Glutamatergic neuron (in vitro differentiated cells): Measurements from ENCODE around the gene TMEM179. TPM values are rescaled to one million over a fixed set of nuclear protein-coding genes. Genes with fewer than 3 reads are reported as not detected.

Experiments
- DNase-seq: peaks from one replicate; pipeline ENCODE4 v3.0.0; 2022
- H3K27ac Mint-ChIP-seq: one replicate; pipeline ENCODE4 v1.8.0; 2020; ENCODE audit warnings: mild to moderate bottlenecking, mixed read lengths, inconsistent platforms; ENCODE audit not compliant: unreplicated experiment
- H3K27me3 Mint-ChIP-seq: one replicate; pipeline ENCODE4 v1.8.0; 2020; ENCODE audit warnings: mild to moderate bottlenecking, moderate library complexity, mixed read lengths, inconsistent platforms; ENCODE audit not compliant: unreplicated experiment
- H3K36me3 Mint-ChIP-seq: one replicate; pipeline ENCODE4 v1.8.0; 2020; ENCODE audit warnings: mild to moderate bottlenecking, mixed read lengths, inconsistent platforms; ENCODE audit not compliant: unreplicated experiment
- H3K4me1 Mint-ChIP-seq: one replicate; pipeline ENCODE4 v1.8.0; 2020; ENCODE audit warnings: mild to moderate bottlenecking, low read depth, mixed read lengths, inconsistent platforms; ENCODE audit not compliant: unreplicated experiment
- H3K4me3 Mint-ChIP-seq: one replicate; pipeline ENCODE4 v1.8.0; 2020; ENCODE audit warnings: mild to moderate bottlenecking, mixed read lengths, inconsistent platforms; ENCODE audit not compliant: unreplicated experiment
- H3K9me3 Mint-ChIP-seq: one replicate; pipeline ENCODE4 v1.8.0; 2020; ENCODE audit warnings: mild to moderate bottlenecking, moderate library complexity, mixed read lengths, inconsistent platforms; ENCODE audit not compliant: unreplicated experiment
- total RNA-seq: library from RNA; stranded (reverse); fragmentation: NEBNext Ultra II Directional; extraction: Animal tissue kit (Norgen Biotek cat#: 25700); gene quantifications from one replicate; pipeline ENCODE4 v1.2.1, GENCODE V29; 2021; ENCODE audit not compliant: unreplicated experiment
- TF ChIP-seq, protein P1 (sequence below): fragments of 200-600 bp; sonication (generic); IDR thresholded peaks from one replicate; pipeline ENCODE4 v1.5.0; 2021; ENCODE audit not compliant: partially characterized antibody, unreplicated experiment

TMEM179 gene
- total RNA-seq, 1 donor from 2014 or later: 28.8 TPM

DNA sequence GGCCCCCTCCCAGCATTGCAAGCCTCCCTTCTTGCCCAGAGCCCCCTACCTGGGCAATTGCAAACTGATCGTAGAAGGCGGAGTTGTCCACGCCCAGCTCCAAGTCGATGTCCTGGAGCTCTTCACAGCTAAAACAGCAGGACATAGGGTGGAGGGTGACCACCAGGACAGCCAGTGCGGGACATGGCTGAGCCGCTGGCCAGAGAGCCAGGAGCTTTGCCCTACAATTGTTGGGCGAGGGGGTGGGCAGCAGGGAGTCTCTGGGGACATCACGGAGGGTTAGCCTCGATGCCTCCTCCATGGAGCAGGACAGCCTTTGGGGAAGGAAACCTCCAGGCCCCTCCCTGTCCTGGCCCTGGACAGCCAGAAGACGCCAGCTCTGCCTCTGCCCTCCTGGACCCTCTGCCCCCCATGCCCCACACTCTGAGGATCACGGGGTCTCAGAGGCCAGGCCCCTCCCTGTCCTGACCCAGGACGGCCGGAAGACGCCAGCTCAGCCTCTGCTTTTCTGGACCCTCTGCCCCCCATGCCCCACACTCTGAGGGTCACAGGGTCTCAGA, 9.4 kb downstream of the TMEM179 start:
- no peaks in the 10 kb centered on the region for H3K4me1 Mint-ChIP-seq
- H3K27ac Mint-ChIP-seq: no peak overlapping the region
- peaks cover 19% of the 10 kb centered on the region for H3K27me3 Mint-ChIP-seq
- no peak for DNase-seq
- H3K9me3 Mint-ChIP-seq: peaks cover 3% of the 10 kb centered on the region
- peaks cover under 1% of the 10 kb centered on the region for H3K36me3 Mint-ChIP-seq
- H3K4me3 Mint-ChIP-seq: no peak overlapping the region
- TF ChIP-seq, protein P1, sequence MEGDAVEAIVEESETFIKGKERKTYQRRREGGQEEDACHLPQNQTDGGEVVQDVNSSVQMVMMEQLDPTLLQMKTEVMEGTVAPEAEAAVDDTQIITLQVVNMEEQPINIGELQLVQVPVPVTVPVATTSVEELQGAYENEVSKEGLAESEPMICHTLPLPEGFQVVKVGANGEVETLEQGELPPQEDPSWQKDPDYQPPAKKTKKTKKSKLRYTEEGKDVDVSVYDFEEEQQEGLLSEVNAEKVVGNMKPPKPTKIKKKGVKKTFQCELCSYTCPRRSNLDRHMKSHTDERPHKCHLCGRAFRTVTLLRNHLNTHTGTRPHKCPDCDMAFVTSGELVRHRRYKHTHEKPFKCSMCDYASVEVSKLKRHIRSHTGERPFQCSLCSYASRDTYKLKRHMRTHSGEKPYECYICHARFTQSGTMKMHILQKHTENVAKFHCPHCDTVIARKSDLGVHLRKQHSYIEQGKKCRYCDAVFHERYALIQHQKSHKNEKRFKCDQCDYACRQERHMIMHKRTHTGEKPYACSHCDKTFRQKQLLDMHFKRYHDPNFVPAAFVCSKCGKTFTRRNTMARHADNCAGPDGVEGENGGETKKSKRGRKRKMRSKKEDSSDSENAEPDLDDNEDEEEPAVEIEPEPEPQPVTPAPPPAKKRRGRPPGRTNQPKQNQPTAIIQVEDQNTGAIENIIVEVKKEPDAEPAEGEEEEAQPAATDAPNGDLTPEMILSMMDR: no peak

DNA sequence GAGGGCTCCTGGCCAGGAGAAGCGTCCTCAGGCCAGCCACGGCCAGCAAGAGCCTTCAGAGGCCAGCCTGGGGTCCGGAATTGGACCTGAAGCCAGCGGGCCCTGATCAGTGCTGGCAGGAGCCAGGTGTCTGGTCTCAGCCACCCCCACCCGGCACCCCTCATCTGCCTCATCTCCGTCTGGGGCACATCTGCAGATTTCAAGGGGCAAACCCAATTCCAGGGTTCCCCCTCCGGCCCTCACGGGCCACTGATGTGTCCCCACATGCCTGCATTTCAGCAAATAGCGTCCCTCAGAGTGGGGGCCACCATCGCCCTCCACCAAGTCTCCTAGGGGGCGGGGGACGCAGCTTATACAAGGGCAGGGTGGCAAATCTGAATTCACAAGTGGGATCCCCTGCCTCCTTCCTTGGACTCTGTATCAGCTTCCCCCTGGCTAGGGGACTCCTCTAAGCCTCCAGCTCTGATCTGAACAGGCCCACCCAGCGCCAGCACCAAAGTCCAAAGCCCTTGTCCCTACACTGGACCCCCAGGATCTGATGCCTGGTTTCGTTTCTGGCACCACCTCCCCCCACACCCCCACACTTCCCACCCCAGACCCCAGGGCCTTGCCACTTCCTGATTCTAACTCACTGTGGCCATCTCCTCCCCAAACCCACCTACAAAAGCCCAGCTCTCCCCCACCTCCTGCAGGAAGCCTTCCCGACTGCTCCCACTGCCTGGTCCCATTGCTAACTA, 10.1 kb downstream of the TMEM179 start:
- Mint-ChIP-seq H3K4me1 (no peaks in the 10 kb centered on the region), H3K27ac (no peak overlapping the region), H3K4me3 (no peak overlapping the region), H3K27me3 (peaks cover 15% of the 10 kb centered on the region), H3K36me3 (no peaks in the 10 kb centered on the region), H3K9me3 (peaks cover 3% of the 10 kb centered on the region)
- DNase-seq: peak; percentile 5
- TF ChIP-seq, protein P1: no peak

DNA sequence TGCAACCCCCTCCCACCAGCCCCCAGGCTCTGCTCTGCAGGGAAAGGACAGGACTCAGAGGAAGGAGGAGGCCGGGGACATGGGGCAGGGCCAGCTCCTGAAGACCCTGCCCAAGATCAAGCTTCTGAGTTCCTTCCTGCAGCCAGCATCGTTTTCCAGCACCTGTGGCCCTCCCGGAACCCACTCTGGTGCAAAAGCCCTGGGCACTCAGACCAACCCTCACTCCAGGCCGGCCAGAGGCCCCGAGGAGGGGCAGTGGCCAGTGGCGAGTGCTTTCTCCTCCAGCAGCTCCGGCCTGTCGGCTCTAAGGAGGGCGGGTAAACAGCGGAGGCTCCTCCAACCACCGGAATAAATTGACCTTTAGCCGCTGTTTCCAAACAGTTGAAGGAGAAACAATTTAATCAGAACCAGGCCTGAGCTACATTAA, 10.8 kb downstream of the TMEM179 start:
- H3K4me1 Mint-ChIP-seq: no peaks in the 10 kb centered on the region
- peaks cover 13% of the 10 kb centered on the region for H3K27me3 Mint-ChIP-seq
- H3K4me3 Mint-ChIP-seq: no peak overlapping the region
- TF ChIP-seq, protein P1: no peak
- no peaks in the 10 kb centered on the region for H3K36me3 Mint-ChIP-seq
- H3K27ac Mint-ChIP-seq: no peak overlapping the region
- peak; percentile 17 for DNase-seq
- peaks cover 3% of the 10 kb centered on the region for H3K9me3 Mint-ChIP-seq

DNA sequence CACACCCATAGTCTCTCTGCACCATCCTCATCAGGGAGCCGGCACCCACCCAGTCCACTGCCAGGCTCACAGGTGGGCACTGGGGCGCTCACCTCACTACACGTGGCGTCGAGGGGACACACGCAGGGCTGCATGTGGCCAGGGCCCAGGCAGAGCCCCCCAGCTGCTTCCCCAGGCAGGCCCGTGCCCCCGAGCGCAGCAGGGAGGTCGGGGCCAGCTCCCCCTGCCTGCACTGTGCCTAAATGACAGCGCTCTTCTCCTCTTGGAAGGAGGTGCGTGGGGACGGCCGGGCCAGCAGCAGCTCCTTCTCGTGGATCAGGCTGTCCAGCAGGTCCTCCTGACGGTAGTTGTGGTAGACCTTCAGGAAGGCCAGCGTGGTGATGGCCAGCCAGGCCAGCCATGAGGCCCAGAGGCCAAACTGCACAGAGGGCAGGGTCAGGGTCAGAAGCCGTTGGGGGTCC, 11.3 kb downstream of the TMEM179 start:
- Mint-ChIP-seq H3K4me1 (no peaks in the 10 kb centered on the region), H3K27me3 (peaks cover 13% of the 10 kb centered on the region), H3K27ac (no peak overlapping the region), H3K4me3 (no peak overlapping the region), H3K9me3 (peaks cover 3% of the 10 kb centered on the region), H3K36me3 (no peaks in the 10 kb centered on the region)
- TF ChIP-seq, protein P1: peak; percentile 12
- DNase-seq: peak; percentile 31

DNA sequence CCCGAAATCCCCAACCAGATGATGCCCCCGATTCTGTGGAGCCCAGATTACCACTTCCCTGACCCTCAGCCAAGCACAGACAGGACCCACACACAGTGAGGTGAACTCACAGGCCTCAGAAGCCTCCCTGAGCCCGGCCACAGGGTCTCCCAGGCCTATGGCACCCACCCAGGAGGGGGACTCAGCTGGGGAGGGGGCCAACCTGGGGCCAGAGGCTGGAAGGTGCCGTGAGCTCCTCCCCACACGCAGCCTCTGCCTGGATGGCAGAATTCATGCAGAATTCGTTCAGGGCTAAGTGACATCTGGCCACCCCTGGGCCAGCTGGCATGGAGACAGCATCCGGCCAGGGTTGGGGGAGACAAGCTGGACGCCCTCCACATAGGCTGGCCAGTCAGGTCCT, 11.8 kb downstream of the TMEM179 start:
- H3K27ac Mint-ChIP-seq: no peak overlapping the region

More for the DNA sequence above, 11.8 kb downstream of the TMEM179 start:
- peak; percentile 25 for DNase-seq
- TF ChIP-seq, protein P1: no peak
- Mint-ChIP-seq H3K27me3 (peaks cover 13% of the 10 kb centered on the region), H3K4me1 (no peaks in the 10 kb centered on the region), H3K4me3 (no peak overlapping the region), H3K36me3 (no peaks in the 10 kb centered on the region), H3K9me3 (peaks cover 3% of the 10 kb centered on the region)
